ENCODE results near the gene DDTL.
"Not testable (repeated sequence)": the region's sequence is repeated elsewhere in the genome, so short reads cannot be mapped to it uniquely, and the experiment has no call there.

The DDTL gene

GRCh38 chr22:23979557-23980240, 13.0 kb downstream of the DDTL start, which contains the start of gene GSTT2:
Gene GSTT2 (plus strand): TSS chr22:23980134.
- intact Hi-C loops (cut with micrococcal nuclease) = loop anchor here (10.0 kb wide), 1 partner anchor 195 kb away; no protein-coding TSS in a partner anchor
- H3K27ac Mint-ChIP-seq; H3K27me3 Mint-ChIP-seq; H3K36me3 Mint-ChIP-seq (ENCODE audit: low read depth); H3K4me3 Mint-ChIP-seq; H3K4me1 Mint-ChIP-seq (ENCODE audit: low read depth); H3K9me3 Mint-ChIP-seq: not testable (repeated sequence)

DNA sequence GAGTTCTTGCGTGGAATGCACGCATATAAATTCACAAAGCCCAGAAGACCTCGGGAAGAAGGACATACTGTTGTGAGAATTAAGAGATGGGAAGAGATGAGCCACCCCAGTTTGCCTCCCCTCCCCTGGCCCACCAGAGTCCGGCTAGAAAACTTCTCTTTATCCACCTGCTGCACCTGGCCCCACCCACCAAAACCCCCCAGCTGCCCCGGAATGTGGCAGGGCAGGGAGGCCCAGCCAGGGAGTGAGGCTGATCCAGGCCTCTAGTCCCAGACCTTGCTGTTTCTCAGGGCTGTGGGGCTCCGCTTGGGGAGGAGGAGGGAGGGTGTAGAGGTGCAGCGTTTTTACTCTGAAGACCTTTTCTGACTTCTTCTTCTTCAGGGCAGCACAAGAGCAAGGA, 13.9 kb downstream of the DDTL start:
- H3K27me3 Mint-ChIP-seq; H3K36me3 Mint-ChIP-seq (ENCODE audit: low read depth): not testable (repeated sequence)

DNA sequence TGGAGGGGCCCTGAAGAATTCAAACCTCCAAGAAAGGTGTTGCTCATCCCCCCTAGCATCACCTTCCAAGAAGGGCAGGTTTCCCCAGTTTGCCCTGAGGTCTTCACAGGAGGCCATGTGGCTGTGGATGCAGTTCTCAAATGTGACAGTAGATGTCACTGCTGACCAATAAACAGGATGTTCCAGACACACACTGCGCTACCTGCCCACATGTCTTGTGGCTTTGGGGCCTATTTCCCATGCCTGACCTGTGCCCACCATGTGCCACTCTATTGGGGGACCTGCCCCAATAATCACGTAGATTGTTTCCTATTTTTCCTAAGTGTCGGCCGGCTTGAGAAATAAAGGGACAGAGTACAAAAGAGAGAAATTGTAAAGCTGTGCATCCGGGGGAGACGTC, 17.7 kb downstream of the DDTL start:
- H3K36me3 Mint-ChIP-seq (ENCODE audit: low read depth) = no peaks in the 10 kb centered on the region
- peaks cover 15% of the 10 kb centered on the region for H3K4me1 Mint-ChIP-seq (ENCODE audit: low read depth)
- H3K27me3 Mint-ChIP-seq = peaks cover 11% of the 10 kb centered on the region
- intact Hi-C loops (cut with micrococcal nuclease) = loop anchor here (10.0 kb wide), 1 partner anchor 190 kb away; no protein-coding TSS in a partner anchor
- no peak overlapping the region for H3K27ac Mint-ChIP-seq
- H3K4me3 Mint-ChIP-seq = no peak overlapping the region
- no peaks in the 10 kb centered on the region for H3K9me3 Mint-ChIP-seq

More for the DNA sequence above, 13.9 kb downstream of the DDTL start:
- not testable (repeated sequence) for H3K9me3 Mint-ChIP-seq; H3K4me1 Mint-ChIP-seq (ENCODE audit: low read depth); H3K4me3 Mint-ChIP-seq; H3K27ac Mint-ChIP-seq
- intact Hi-C loops (cut with micrococcal nuclease) = loop anchor here (10.0 kb wide), 1 partner anchor 194 kb away; no protein-coding TSS in a partner anchor

DNA sequence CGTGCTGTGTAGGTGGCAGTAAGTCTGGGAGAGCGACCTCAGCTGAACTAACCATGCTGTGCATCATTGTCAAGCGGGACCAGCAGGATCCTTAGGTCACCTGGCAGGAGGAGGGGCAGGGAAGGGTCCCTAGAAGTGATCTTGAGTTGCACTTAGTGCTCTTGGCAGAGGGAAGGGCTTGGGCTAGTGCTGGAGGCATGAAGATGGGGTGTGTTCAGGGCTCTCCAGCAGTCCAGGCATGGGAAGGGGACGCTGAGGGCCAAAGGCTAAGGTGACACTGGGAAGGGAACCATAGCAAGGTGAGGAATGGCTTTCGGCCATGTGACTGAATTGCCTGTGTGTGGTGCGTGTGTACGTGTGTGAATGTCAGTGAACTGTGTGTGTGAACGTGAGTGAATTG, 19.4 kb downstream of the DDTL start:
- not testable (repeated sequence) for H3K9me3 Mint-ChIP-seq; H3K36me3 Mint-ChIP-seq (ENCODE audit: low read depth); H3K27me3 Mint-ChIP-seq; H3K4me3 Mint-ChIP-seq; H3K27ac Mint-ChIP-seq
- peaks cover 15% of the 10 kb centered on the region for H3K4me1 Mint-ChIP-seq (ENCODE audit: low read depth)
- intact Hi-C loops (cut with micrococcal nuclease) = loop anchor here (10.0 kb wide), 1 partner anchor 189 kb away; no protein-coding TSS in a partner anchor

DNA sequence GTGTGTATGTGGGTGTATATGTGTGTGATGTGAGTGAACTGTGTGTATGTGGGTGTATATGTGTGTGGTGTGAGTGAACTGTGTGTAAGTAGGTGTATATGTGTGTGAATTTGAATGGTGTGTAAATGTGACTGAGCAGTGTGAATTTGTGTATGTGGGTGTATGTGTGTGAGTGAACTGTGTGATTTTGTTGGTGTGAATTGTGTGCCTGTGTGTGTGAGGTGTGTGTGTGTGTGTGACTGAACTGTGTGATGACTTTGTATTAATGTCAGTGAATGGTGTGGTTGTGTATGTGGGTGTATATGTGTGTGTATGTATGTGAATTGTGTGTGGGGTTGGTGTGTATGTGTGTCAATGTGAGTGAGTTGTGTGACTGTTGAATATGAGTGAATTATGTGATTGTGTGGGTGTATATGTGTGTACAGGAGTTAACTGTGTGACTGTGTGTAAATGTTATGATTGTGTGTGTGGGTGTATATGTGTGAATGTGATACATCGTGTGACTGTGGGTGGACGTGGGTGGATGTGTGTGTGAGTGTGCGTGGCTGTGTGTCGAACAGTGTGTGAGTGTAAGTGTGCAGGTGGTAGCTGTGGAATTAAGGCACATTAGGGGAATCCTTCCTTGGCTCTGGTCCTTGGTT, 20.0 kb downstream of the DDTL start:
- intact Hi-C loops (cut with micrococcal nuclease) = loop anchor here (10.0 kb wide), 1 partner anchor 188 kb away; no protein-coding TSS in a partner anchor
- not testable (repeated sequence) for H3K27ac Mint-ChIP-seq; H3K9me3 Mint-ChIP-seq; H3K4me3 Mint-ChIP-seq; H3K27me3 Mint-ChIP-seq; H3K36me3 Mint-ChIP-seq (ENCODE audit: low read depth)
- H3K4me1 Mint-ChIP-seq (ENCODE audit: low read depth) = peaks cover 15% of the 10 kb centered on the region

DNA sequence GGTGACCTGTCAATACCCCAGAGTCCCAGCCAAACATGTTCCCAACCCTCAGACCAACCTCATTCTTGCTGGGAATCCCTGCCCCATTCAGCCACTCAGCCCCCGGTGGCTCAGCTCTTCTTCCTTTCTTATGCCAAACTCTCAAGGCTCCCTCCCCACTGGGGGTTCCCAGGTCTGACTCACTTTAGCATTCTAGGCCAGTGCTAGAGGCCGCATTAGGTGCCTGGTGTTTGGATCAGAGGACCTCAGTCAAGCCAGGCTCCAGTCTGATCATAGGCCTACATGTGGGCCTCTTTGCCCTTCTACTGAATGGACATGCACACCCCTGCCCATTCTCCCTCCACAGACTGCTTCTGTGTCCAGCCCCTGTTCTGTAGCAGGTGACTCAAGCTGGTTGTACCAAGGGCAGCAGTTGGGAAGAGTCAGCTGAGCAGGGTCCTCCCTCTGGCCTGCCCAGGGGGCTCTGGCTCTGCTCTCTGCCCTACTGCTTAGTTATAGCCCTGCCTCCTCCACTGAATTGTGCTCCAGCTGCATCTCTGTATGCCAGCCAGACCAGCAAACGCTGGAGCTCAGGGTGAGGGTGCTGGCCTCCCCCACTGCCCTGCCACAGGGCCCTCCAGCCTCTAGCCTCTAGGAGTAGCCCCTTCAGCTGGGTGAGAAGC, 23.0 kb downstream of the DDTL start:
- H3K4me1 Mint-ChIP-seq (ENCODE audit: low read depth) = peaks cover 15% of the 10 kb centered on the region
- H3K9me3 Mint-ChIP-seq; H3K4me3 Mint-ChIP-seq; H3K36me3 Mint-ChIP-seq (ENCODE audit: low read depth); H3K27me3 Mint-ChIP-seq: not testable (repeated sequence)
- intact Hi-C loops (cut with micrococcal nuclease) = loop anchor here (10.0 kb wide), 1 partner anchor 185 kb away; no protein-coding TSS in a partner anchor
- peak overlapping the region; percentile 63 for H3K27ac Mint-ChIP-seq

- H3K27ac Mint-ChIP-seq; H3K27me3 Mint-ChIP-seq; H3K9me3 Mint-ChIP-seq; H3K36me3 Mint-ChIP-seq (ENCODE audit: low read depth); H3K4me3 Mint-ChIP-seq; intact Hi-C loops (cut with micrococcal nuclease): not testable (repeated sequence)
- peaks cover 24% of the 10 kb centered on the region for H3K4me1 Mint-ChIP-seq (ENCODE audit: low read depth)
These were observed 26.4 kb downstream of the DDTL start for GRCh38 chr22:23993080-23993479.

GRCh38 chr22:23993581-23994177, 27.0 kb downstream of the DDTL start:
- H3K27me3 Mint-ChIP-seq; H3K4me3 Mint-ChIP-seq; H3K36me3 Mint-ChIP-seq (ENCODE audit: low read depth); H3K9me3 Mint-ChIP-seq; H3K27ac Mint-ChIP-seq; intact Hi-C loops (cut with micrococcal nuclease): not testable (repeated sequence)
- H3K4me1 Mint-ChIP-seq (ENCODE audit: low read depth) = peaks cover 24% of the 10 kb centered on the region

- Mint-ChIP-seq H3K9me3 (no peaks in the 10 kb centered on the region), H3K4me3 (no peak overlapping the region), H3K4me1 (ENCODE audit: low read depth) (peaks cover 34% of the 10 kb centered on the region), H3K27me3 (peaks cover 9% of the 10 kb centered on the region), H3K27ac (no peak overlapping the region), H3K36me3 (ENCODE audit: low read depth) (no peaks in the 10 kb centered on the region)
- intact Hi-C loops (cut with micrococcal nuclease) = no loop called here
These were observed 30.4 kb downstream of the DDTL start for GRCh38 chr22:23997092-23997491.

GRCh38 chr22:23999779-24000178, 33.1 kb downstream of the DDTL start:
- H3K9me3 Mint-ChIP-seq; H3K36me3 Mint-ChIP-seq (ENCODE audit: low read depth); H3K4me3 Mint-ChIP-seq; intact Hi-C loops (cut with micrococcal nuclease); H3K27ac Mint-ChIP-seq: not testable (repeated sequence)
- peaks cover 49% of the 10 kb centered on the region for H3K4me1 Mint-ChIP-seq (ENCODE audit: low read depth)
- peaks cover 11% of the 10 kb centered on the region for H3K27me3 Mint-ChIP-seq

GRCh38 chr22:24001314-24001713, 34.6 kb downstream of the DDTL start:
- intact Hi-C loops (cut with micrococcal nuclease) = no loop called here
- Mint-ChIP-seq H3K36me3 (ENCODE audit: low read depth) (no peaks in the 10 kb centered on the region), H3K4me3 (no peak overlapping the region), H3K27me3 (peaks cover 11% of the 10 kb centered on the region), H3K9me3 (no peaks in the 10 kb centered on the region), H3K27ac (peak overlapping the region; percentile 16), H3K4me1 (ENCODE audit: low read depth) (peaks cover 60% of the 10 kb centered on the region)

GRCh38 chr22:24002272-24002671, 35.6 kb downstream of the DDTL start:
- peaks cover 59% of the 10 kb centered on the region for H3K4me1 Mint-ChIP-seq (ENCODE audit: low read depth)
- no peaks in the 10 kb centered on the region for H3K36me3 Mint-ChIP-seq (ENCODE audit: low read depth)
- H3K9me3 Mint-ChIP-seq = no peaks in the 10 kb centered on the region
- intact Hi-C loops (cut with micrococcal nuclease) = no loop called here
- H3K4me3 Mint-ChIP-seq = no peak overlapping the region
- peaks cover 11% of the 10 kb centered on the region for H3K27me3 Mint-ChIP-seq
- peak overlapping the region; percentile 16 for H3K27ac Mint-ChIP-seq

- H3K4me1 Mint-ChIP-seq (ENCODE audit: low read depth) = peaks cover 57% of the 10 kb centered on the region
- intact Hi-C loops (cut with micrococcal nuclease) = no loop called here
- no peak overlapping the region for H3K27ac Mint-ChIP-seq
- H3K4me3 Mint-ChIP-seq = no peak overlapping the region
- peaks cover 11% of the 10 kb centered on the region for H3K27me3 Mint-ChIP-seq
- H3K9me3 Mint-ChIP-seq = no peaks in the 10 kb centered on the region
- no peaks in the 10 kb centered on the region for H3K36me3 Mint-ChIP-seq (ENCODE audit: low read depth)
These were observed 36.2 kb downstream of the DDTL start for GRCh38 chr22:24002851-24003250.

DNA sequence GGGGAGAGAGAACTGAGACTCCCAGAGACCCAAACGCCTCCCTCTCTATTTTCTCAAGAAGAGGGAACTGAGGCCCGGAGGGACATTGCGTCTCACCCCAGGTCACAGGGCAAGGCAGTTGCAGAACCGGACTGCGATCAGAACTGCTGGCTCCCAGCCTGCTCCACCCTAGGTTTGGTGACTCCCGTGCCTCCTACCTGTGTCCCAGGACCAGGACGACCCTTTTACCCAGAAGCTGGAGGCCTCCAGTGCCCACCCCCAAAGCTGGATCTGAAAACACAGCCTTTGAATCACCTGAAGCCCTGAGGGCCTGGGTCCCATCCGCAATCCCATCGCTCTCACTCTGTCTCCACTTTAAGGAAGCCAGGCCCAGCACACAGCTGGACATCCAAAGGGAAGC, 37.2 kb downstream of the DDTL start:
- peak overlapping the region; percentile 60 for H3K27ac Mint-ChIP-seq
- no peaks in the 10 kb centered on the region for H3K36me3 Mint-ChIP-seq (ENCODE audit: low read depth)
- peaks cover 11% of the 10 kb centered on the region for H3K27me3 Mint-ChIP-seq
- H3K4me1 Mint-ChIP-seq (ENCODE audit: low read depth) = peaks cover 56% of the 10 kb centered on the region
- peak overlapping the region; percentile 30 for H3K4me3 Mint-ChIP-seq
- H3K9me3 Mint-ChIP-seq = no peaks in the 10 kb centered on the region
- intact Hi-C loops (cut with micrococcal nuclease) = loop anchor here (2.0 kb wide), 1 partner anchor 51 kb away; no protein-coding TSS in a partner anchor

All from dendritic cell treated with granulocyte-macrophage colony-stimulating factor and Interleukin-4, amounts not matched to agents 40 ng/mL and 50 ng/mL, for 4 days (primary cell).